ENCODE data around the gene NFASC. TPM values are rescaled to one million over a fixed set of nuclear protein-coding genes. Genes with fewer than 3 reads are reported as not detected.

Gene NFASC
- total and polyA plus RNA-seq, 2 donors (not counting 3 experiments of a cell fraction or from before 2014, with no cell fraction given), result not detected

- Histone ChIP-seq H2AFZ (ENCODE audit: low read depth, low read length) (no peak overlapping the region), H3K9ac (replicated peaks; ENCODE audit: extremely low read depth, insufficient read depth, low read length) (no peak overlapping the region), H3K36me3 (ENCODE audit: control insufficient read depth in 2 of 2, extremely low read depth in 1 of 2, insufficient read depth in 2 of 2, low read length in 2 of 2) (no peaks in the 10 kb centered on the region), H3K4me2 (ENCODE audit: insufficient read depth, low read length) (no peak overlapping the region), H3K4me1 (ENCODE audit: control insufficient read depth, extremely low read depth, insufficient read depth, low read length) (peaks cover 14% of the 10 kb centered on the region), H3K4me3 (replicated peaks in 1 of 3; ENCODE audit: insufficient read depth in 1 of 3, low read depth in 1 of 3, low read length in 3 of 3) (no peak overlapping the region), H3K27ac (ENCODE audit: insufficient read depth, low read depth, low read length) (no peak overlapping the region), H3K9me3 (replicated peaks; ENCODE audit: control insufficient read depth, insufficient read depth, low read length) (no peaks in the 10 kb centered on the region), H3K9me1 (replicated peaks; ENCODE audit: control insufficient read depth, extremely low read depth, insufficient read depth, low read length) (no peaks in the 10 kb centered on the region), H3K79me2 (ENCODE audit: control insufficient read depth, insufficient read depth, low read length) (no peaks in the 10 kb centered on the region), H3K27me3 (ENCODE audit: control insufficient read depth in 2 of 2, insufficient read depth in 2 of 2, low read length in 2 of 2) (peaks cover 4 to 8% of the 10 kb centered on the region in 2 experiments), H4K20me1 (replicated peaks; ENCODE audit: control insufficient read depth, extremely low read depth, insufficient read depth, low read length) (no peaks in the 10 kb centered on the region)
- no TSS peak for BruUV-seq (replicated peaks)
- FAIRE-seq (no peak), DNase-seq (ENCODE audit: low read depth, low spot score) (no peak)
- intact Hi-C loops (cut with micrococcal nuclease) (no loop called here), dilution Hi-C loops (cut with MboI; ENCODE audit: extremely low pct_ligation_motif_present, low sequenced_read_pairs) (no loop called here)
- CTCF ChIA-PET, result interaction anchor here (2.0 kb wide), 1 partner anchor 93 kb away, joined by 8 read pairs; no protein-coding TSS in a partner anchor
- POLR2A ChIA-PET, result no interaction called here
- TF ChIP-seq EZH2 (IDR thresholded peaks at IDR 0.05; ENCODE audit: borderline replicate concordance, low read depth, low read length, severe bottlenecking), result no peak
- TF ChIP-seq GATA2 (IDR thresholded peaks at IDR 0.05; ENCODE audit: insufficient read depth, insufficient read length, low read depth, low read length), result no peak
- TF ChIP-seq CTCF (IDR thresholded peaks at IDR 0.05; ENCODE audit: extremely low read depth in 1 of 2, insufficient read depth in 1 of 2, low read depth in 1 of 2, low read length in 2 of 2), result no peak
- no peak for TF ChIP-seq POLR2AphosphoS5 (IDR thresholded peaks at IDR 0.05; ENCODE audit: insufficient read depth, low read depth, low read length)
- TF ChIP-seq FOS (IDR thresholded peaks at IDR 0.05; ENCODE audit: borderline replicate concordance, insufficient read depth, low read length), result no peak
- no peak for TF ChIP-seq MAX (IDR thresholded peaks at IDR 0.05; ENCODE audit: insufficient read depth, insufficient read length)
- no peak for TF ChIP-seq JUN (IDR thresholded peaks at IDR 0.05; ENCODE audit: borderline replicate concordance, insufficient read depth, insufficient read length, low read depth)
- TF ChIP-seq POLR2A (IDR thresholded peaks at IDR 0.05; ENCODE audit: low read depth, low read length), result no peak
- no peak for TF ChIP-seq MYC (IDR thresholded peaks at IDR 0.05; ENCODE audit: low read depth, low read length)
These were observed 98.3 kb downstream of the NFASC start for GRCh38 chr1:204968951-204969350.
